Measurements from ENCODE around the gene GTPBP6. TPM values are rescaled to one million over a fixed set of nuclear protein-coding genes. Genes with fewer than 3 reads are reported as not detected.
"Not testable (repeated sequence)": the region's sequence is repeated elsewhere in the genome, so short reads cannot be mapped to it uniquely, and the experiment has no call there.

GTPBP6 gene
- total RNA-seq, 1 donor from 2014 or later, result 66.3 TPM

DNA sequence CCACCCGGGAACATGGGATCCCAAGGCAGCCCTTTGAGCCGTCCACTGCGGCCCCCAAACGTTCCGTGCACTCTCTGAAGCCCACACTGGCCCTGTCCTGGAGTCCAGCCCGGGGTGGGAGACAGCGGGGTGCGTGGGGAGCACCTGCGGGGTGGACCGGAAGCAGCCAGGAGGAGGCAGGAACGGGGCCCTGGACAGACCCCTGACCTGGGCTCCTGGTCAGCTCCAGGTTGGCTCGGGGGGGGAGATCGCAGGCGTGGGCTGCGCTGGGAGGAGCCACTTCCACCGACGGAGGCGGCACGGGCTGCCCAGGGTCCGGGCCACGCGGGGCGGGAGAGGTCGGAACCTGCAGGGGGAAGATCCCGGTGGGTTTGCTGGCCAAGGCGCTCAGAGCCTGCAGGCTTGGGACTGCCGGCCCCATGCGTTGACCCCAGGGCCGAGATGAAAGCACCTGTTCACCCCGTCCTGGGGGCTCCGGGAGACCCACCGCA, 43.1 kb downstream of the GTPBP6 start:
- no peak for DNase-seq
- H3K27me3 Mint-ChIP-seq, result no peaks in the 10 kb centered on the region
- H3K4me1 Mint-ChIP-seq, result peaks cover 2% of the 10 kb centered on the region
- no peak overlapping the region for H3K27ac Mint-ChIP-seq
- no peaks in the 10 kb centered on the region for H3K9me3 Mint-ChIP-seq
- intact Hi-C loops (cut with micrococcal nuclease), result no loop called here
- H3K4me3 Mint-ChIP-seq, result peak overlapping the region; percentile 28
- H3K36me3 Mint-ChIP-seq (ENCODE audit: low read depth), result no peaks in the 10 kb centered on the region

DNA sequence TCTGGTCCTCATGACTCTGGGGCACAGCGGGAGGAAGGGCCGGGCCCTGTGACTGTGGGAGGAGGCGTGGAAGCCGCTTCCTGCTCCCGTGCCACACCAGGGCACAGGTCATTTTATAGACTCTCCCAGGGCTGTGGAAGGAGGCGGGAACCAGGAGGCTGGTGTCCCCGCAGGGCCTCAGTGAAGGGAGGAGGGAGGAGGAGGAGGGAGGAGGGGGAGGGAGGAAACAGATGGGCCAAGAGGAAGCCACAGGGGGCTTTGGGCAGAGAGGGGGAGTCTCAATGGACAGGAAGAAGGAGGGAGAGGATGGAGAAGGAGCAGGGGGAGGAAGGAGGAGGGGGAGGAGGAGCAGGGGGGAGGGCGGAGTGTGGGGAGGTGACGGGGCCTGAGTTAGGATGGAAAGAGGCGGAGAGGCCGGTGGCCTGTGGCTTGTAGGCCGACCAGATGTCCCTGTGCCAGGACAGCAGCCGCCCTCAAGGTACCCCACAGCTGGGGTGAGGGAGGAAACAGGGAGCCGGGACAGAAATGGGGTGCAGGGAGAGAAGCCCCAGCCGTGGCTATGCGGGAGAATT, 43.6 kb downstream of the GTPBP6 start:
- H3K4me1 Mint-ChIP-seq, result peaks cover 2% of the 10 kb centered on the region
- no peak overlapping the region for H3K27ac Mint-ChIP-seq
- H3K27me3 Mint-ChIP-seq, result no peaks in the 10 kb centered on the region
- peak overlapping the region; percentile 28 for H3K4me3 Mint-ChIP-seq
- intact Hi-C loops (cut with micrococcal nuclease), result no loop called here
- peak; percentile 40 for DNase-seq
- no peaks in the 10 kb centered on the region for H3K9me3 Mint-ChIP-seq
- no peaks in the 10 kb centered on the region for H3K36me3 Mint-ChIP-seq (ENCODE audit: low read depth)

DNA sequence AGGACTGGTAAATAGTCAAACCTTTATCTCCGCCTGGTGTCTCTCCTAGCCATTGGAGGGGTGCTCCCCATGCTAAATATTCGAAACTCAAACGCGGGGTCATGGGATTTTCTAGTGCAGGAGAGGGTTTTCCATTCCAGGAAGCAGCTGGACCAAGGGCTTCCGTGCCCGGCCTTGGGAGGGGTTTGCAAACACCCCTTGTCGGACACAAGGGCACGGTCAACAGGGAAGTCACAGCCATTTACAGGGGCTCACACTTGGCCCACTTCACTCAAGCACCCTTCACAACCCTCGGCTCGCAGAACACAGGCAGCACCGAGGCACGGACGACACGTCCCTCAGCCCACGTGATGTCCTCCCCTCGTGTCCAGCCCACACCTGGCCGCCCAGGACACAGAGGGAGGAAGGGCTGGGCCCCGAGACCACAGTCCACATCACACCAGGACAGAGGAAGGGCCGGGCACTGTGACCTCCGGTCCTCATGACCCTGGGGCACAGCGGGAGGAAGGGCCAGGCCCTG, 47.7 kb downstream of the GTPBP6 start:
- peak; percentile 37 for DNase-seq
- H3K9me3 Mint-ChIP-seq, result no peaks in the 10 kb centered on the region
- H3K27me3 Mint-ChIP-seq, result no peaks in the 10 kb centered on the region
- intact Hi-C loops (cut with micrococcal nuclease), result no loop called here
- H3K36me3 Mint-ChIP-seq (ENCODE audit: low read depth), result no peaks in the 10 kb centered on the region
- no peak overlapping the region for H3K27ac Mint-ChIP-seq
- no peaks in the 10 kb centered on the region for H3K4me1 Mint-ChIP-seq
- H3K4me3 Mint-ChIP-seq, result no peak overlapping the region

DNA sequence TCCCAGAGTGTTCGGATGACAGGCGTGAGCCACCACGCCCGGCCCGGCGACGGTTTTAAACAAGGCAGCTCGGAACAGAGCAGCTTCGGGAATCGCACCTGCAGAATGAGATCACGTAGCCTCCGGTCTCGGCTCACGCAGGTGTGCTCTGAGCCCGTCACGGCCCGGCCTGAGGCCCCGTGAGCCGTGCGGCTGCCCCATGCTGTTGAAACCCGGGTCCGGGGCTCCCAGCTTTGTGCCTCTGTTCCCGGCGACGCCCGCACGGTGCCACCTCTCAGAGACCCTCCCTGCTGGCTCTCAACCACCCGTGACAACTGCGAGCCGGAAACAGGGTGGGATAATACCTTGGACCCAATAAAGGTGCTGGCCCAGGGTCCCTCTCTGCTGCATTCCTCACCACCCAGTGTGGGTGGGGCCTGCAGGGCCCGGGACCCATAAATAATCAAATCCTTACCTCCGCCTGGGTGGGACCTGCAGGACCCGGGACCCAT, 50.8 kb downstream of the GTPBP6 start:
- Mint-ChIP-seq H3K4me3 (no peak overlapping the region), H3K4me1 (no peaks in the 10 kb centered on the region), H3K27ac (no peak overlapping the region), H3K27me3 (no peaks in the 10 kb centered on the region), H3K9me3 (no peaks in the 10 kb centered on the region), H3K36me3 (ENCODE audit: low read depth) (no peaks in the 10 kb centered on the region)
- DNase-seq, result peak; percentile 45
- intact Hi-C loops (cut with micrococcal nuclease), result no loop called here

DNA sequence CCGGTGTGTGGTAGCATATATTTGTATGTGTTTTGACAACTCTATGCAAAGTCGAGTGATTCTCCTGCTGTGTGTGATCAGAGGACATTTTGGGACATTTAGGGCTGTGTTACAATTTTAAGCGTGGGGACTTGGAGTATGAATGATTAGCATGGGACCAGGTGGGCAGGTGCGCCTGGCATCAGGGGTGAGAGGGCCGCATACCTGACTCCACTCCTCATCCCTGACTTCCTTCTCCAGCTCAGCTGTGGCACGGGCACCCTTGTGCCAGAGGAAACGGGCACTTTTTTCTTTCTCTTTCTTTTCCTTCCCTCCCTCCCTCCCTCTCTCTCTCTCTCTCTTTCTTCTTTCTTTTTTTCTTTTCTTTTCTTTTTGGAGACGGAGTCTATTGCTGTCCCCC, 53.1 kb downstream of the GTPBP6 start:
- no peaks in the 10 kb centered on the region for H3K27me3 Mint-ChIP-seq

DNA sequence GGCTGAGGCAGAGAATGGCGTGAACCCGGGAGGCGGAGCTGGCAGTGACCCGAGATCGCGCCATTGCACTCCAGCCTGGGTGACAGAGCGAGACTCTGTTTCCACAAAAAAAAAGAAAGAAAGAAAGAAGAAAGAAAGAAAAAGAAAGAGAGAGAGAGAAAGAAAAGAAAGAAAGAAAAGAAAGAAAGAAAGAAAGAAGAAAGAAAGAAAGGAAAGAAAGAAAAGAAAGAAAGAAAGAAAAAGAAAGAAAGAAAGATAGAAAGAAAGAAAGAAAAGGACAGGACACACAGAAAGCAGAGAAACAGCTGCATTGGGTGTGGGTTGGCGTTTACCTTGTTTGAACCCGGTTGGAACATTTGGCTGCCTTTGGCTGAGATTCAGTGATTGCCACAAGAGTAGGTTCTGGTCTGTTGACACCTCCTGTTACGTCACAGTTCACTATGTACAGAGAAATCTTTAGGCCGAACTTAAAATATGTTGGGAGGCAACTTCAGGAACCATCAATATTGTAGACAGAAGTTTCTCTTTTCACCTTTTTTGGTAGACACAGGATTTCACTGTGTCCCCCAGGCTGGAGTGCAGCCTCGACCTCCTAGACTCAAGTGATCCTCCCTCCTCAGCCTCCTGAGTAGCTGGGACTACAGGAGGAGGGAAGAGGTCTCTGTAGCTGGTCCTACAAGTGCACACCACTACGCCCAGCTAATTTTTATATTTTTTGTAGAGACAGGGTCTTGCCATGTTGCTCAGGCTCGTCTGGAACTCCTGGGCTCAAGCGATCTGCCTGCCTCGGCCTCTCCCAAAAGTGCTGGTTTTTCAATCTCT, 53.8 kb downstream of the GTPBP6 start:
- intact Hi-C loops (cut with micrococcal nuclease), result no loop called here
- H3K27ac Mint-ChIP-seq, result no peak overlapping the region

More for the DNA sequence above, 53.1 kb downstream of the GTPBP6 start:
- Mint-ChIP-seq H3K9me3 (no peaks in the 10 kb centered on the region), H3K4me3 (no peak overlapping the region), H3K27ac (no peak overlapping the region), H3K36me3 (ENCODE audit: low read depth) (no peaks in the 10 kb centered on the region), H3K4me1 (no peaks in the 10 kb centered on the region)
- DNase-seq, result no peak
- intact Hi-C loops (cut with micrococcal nuclease), result no loop called here

DNA sequence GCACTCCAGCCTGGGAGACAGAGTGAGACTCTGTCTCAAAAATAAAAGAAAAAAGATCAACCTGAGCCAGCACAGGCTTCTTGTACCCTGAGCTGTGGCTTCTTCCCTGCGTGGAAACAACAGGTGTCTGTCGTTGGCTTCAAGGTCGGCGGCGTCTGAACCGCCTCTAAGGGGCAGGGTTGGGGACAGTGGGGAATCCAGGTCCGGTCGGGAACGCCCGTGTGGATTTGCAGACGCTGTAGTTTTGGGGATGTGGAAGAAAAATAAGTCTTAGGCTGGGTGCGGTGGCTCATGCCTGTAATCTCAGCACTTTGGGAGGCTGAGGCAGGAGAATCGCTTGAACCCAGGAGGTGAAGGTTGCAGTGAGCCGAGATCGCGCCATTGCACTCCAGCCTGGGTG, 54.6 kb downstream of the GTPBP6 start:
- H3K4me3 Mint-ChIP-seq; intact Hi-C loops (cut with micrococcal nuclease); H3K27me3 Mint-ChIP-seq; H3K27ac Mint-ChIP-seq; H3K9me3 Mint-ChIP-seq; H3K36me3 Mint-ChIP-seq (ENCODE audit: low read depth); H3K4me1 Mint-ChIP-seq: not testable (repeated sequence)
- DNase-seq, result peak; percentile 48

More for the DNA sequence above, 53.8 kb downstream of the GTPBP6 start:
- DNase-seq, result no peak
- H3K9me3 Mint-ChIP-seq, result no peaks in the 10 kb centered on the region
- H3K4me3 Mint-ChIP-seq, result no peak overlapping the region
- no peaks in the 10 kb centered on the region for H3K36me3 Mint-ChIP-seq (ENCODE audit: low read depth)
- no peaks in the 10 kb centered on the region for H3K27me3 Mint-ChIP-seq
- H3K4me1 Mint-ChIP-seq, result no peaks in the 10 kb centered on the region

DNA sequence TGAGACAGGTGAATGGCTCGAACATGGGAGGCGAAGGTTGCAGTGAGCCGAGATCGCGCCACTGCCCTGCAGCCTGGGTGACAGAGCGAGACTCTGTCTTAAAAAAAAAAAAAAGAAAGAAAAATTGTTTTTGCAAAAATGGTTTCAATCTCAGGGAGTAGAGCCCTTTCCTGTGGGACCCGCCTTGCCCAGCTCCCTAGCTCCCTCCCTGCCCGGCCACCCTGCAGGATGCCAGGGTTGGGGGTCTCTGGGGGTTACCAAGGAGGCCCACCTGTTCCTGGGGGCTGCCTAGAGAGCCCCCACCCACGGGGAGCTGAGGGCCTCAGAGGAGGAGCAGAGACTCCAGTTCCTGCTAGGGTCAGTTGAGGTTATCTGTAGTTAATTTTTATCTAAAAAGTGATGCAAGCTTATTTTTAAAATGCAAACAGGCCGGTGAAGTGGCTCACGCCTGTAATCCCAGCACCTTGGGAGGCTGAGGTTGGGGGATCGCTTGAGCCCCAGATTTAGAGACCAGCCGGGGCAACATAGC, 56.2 kb downstream of the GTPBP6 start:
- Mint-ChIP-seq H3K4me1 (no peaks in the 10 kb centered on the region), H3K27ac (no peak overlapping the region), H3K36me3 (ENCODE audit: low read depth) (no peaks in the 10 kb centered on the region), H3K4me3 (no peak overlapping the region), H3K27me3 (no peaks in the 10 kb centered on the region), H3K9me3 (no peaks in the 10 kb centered on the region)
- intact Hi-C loops (cut with micrococcal nuclease), result no loop called here
- peak; percentile 48 for DNase-seq

DNA sequence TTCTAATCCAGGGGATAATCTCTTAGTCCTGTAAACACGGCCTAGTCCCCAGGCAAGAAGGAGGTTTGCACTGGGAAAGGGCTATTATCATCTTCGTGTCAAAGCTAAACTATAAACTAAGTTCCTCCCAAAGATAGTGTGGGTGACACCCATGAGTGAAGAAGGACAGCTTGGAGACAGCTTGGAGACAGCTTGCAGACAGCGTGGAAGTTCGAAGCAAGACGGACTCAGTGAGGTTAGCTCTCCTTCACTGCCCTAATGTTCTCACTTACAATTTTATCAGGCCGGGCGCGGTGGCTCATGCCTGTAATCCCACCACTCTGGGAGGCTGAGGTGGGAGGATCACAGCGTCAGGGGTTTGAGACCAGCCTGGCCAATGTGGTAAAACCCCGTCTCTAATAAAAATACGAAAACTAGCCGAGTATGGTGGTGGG, 56.7 kb downstream of the GTPBP6 start:
- Mint-ChIP-seq H3K27me3 (no peaks in the 10 kb centered on the region), H3K4me1 (no peaks in the 10 kb centered on the region), H3K9me3 (no peaks in the 10 kb centered on the region), H3K4me3 (no peak overlapping the region), H3K36me3 (ENCODE audit: low read depth) (no peaks in the 10 kb centered on the region), H3K27ac (no peak overlapping the region)
- intact Hi-C loops (cut with micrococcal nuclease), result no loop called here
- DNase-seq, result no peak

DNA sequence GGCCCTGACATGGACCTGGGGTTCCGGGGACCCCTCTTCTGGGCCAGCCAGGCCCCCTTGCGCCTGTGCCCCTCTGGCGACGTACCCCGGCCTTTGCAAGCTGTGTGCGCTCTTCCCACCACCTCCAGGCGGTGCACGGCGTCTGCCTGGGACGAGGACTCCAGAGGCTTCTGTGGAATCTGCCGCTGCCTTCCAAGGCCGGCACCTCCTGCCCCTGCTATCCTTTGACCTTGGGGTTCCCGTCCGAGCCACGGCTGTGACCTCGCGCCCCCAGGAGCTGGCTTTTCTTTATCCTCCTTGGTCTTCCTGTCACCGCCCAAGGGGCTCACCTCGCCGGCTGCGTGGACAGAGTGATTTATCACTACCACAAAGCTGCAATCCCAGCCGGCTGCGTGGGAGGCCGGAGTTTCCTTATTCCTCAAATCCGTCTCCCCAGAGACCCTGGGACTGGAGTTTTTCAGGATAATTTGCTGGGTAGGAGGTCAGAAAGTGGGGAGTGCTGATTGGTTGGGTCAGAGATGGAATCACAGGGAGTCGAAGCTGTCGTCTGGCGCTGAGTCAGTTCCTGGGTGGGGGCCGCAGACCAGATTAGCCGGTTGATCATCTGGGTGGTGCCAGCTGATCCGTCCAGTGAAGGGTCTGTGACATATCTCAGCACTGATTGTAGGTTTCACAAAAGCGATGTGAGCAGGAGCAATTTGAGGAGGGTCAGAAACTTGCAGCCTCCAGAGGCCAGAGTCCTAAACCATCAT, 57.3 kb downstream of the GTPBP6 start:
- no peak overlapping the region for H3K27ac Mint-ChIP-seq
- no peaks in the 10 kb centered on the region for H3K4me1 Mint-ChIP-seq
- no peaks in the 10 kb centered on the region for H3K27me3 Mint-ChIP-seq
- no peaks in the 10 kb centered on the region for H3K9me3 Mint-ChIP-seq
- no peaks in the 10 kb centered on the region for H3K36me3 Mint-ChIP-seq (ENCODE audit: low read depth)
- H3K4me3 Mint-ChIP-seq, result no peak overlapping the region
- peak; percentile 43 for DNase-seq
- intact Hi-C loops (cut with micrococcal nuclease), result no loop called here

DNA sequence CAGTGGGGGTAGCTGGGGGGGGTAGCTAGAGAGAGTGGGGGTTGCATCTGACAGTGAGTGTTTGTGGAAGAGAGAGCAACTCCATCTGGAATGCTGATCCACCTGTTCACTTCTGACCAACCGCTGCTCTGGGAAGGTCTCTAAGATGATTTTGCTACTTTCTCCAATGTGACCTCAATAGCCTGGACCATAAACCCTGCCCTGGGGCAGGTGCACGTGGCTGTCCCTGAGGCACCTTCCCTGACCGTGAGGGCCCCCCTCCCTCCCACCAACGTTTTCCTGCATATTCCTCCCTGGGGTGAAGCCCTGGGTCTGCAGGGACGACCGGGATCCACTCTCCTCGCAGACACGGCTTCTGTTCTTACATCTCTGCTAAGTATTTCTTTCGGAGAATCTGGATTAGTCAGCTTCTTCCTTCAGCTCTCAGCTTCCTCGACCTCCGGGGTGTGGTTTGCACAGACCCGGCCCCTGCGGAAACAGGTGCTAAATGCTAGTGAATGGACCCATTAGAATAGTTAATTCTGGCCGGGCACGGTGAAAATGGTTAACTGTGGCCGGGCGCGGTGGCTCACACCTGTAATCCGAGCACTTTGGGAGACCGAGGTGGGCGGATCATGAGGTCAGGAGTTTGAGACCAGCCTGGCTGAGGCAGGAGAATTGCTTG, 58.8 kb downstream of the GTPBP6 start:
- no peaks in the 10 kb centered on the region for H3K36me3 Mint-ChIP-seq (ENCODE audit: low read depth)
- intact Hi-C loops (cut with micrococcal nuclease), result no loop called here
- H3K27me3 Mint-ChIP-seq, result no peaks in the 10 kb centered on the region
- H3K4me1 Mint-ChIP-seq, result no peaks in the 10 kb centered on the region
- H3K4me3 Mint-ChIP-seq, result no peak overlapping the region
- peak; percentile 53 for DNase-seq
- H3K9me3 Mint-ChIP-seq, result no peaks in the 10 kb centered on the region
- no peak overlapping the region for H3K27ac Mint-ChIP-seq

DNA sequence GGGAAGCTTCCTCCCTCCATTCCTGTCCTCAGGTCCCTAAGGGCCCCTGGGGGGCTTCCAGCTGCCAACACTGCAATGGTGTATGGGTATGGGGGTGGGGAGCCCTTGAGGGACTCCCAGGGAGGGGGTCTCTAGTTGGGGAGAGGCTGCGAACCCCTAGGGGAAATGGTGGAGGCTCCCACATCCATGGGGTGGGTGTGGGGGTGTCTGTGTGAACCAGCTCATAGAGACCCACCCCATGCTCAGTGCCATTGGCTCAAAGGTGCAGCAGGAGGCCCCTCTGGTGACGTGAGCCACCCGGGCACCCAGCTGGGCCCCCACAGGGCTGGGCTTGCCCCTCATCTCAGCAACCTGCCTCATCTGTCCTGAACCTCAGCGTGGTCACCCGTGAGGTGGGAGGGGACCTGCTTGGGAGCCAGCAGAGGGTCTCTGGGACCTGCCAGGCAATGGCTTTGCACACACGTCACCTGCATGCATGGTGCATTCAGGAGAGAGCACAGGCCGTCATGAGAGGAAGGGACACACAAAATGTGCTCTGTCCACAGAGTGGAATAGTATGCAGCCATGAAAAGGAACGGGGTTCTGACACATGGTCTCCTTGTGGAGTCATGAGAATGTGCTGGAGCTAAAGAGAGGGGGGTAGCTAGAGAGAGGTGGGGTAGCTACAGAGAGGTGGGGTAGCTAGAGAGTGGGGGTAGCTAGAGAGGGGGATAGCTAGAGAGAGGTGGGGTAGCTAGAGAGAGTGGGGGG, 60.1 kb downstream of the GTPBP6 start:
- Mint-ChIP-seq H3K9me3 (no peaks in the 10 kb centered on the region), H3K4me3 (no peak overlapping the region), H3K27ac (no peak overlapping the region), H3K27me3 (no peaks in the 10 kb centered on the region), H3K36me3 (ENCODE audit: low read depth) (no peaks in the 10 kb centered on the region), H3K4me1 (no peaks in the 10 kb centered on the region)
- intact Hi-C loops (cut with micrococcal nuclease), result no loop called here
- DNase-seq, result peak; percentile 46
